Islet precursor cell (in vitro differentiated cells): ENCODE data around the gene FBLN2.
A peak's percentile ranks its signal among the peaks of the same experiment; 100 is the strongest.

Source experiments
- DNase-seq: peaks from one replicate; pipeline ENCODE4 v3.0.0-alpha.2; 2018

FBLN2 gene

DNA sequence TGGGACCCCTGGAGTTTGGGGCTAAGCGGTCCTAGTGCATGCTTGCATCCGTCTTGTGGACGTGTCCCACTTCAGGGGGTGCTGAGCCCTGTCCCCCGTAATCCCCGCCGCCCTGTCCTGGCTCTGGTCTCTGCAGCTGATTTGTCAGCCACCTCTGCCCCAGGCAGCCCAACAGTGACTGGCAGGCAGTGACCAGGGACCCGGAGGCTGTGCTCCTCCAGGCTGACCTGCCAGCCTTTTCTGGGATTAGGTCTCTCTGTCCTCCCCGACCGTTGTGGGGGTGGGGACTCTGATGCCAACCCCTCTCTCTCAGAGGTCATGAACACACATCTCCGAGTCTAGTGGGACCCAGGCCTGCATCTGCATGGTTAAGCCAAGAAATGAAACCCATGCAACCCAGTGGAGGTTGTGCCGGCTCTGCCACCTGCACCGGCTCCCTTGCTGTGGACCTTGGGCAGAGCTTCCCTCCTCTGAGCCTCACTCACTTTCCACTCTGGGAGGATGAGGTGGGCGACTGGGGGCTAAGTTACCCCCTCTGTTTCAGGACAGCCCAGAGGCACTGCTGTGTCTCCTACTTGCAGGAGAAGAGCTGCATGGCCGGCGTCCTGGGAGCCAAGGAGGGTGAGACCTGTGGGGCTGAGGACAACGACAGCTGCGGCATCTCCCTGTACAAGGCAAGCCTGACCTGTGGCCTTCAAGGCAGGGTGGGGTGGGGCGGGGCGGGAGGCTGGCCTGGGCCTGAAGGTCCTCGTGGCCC lies 60.2 kb downstream of the FBLN2 start:
- no peak for DNase-seq

- no peak for DNase-seq
Observed at GRCh38 chr3:13610006-13610570, 61.2 kb downstream of the FBLN2 start.

- no peak for DNase-seq
Observed at GRCh38 chr3:13611221-13611620, 62.3 kb downstream of the FBLN2 start.

GRCh38 chr3:13612829-13613228 lies 63.9 kb downstream of the FBLN2 start:
- no peak for DNase-seq

- DNase-seq: no peak
Observed at GRCh38 chr3:13613343-13614190, 64.6 kb downstream of the FBLN2 start.

DNA sequence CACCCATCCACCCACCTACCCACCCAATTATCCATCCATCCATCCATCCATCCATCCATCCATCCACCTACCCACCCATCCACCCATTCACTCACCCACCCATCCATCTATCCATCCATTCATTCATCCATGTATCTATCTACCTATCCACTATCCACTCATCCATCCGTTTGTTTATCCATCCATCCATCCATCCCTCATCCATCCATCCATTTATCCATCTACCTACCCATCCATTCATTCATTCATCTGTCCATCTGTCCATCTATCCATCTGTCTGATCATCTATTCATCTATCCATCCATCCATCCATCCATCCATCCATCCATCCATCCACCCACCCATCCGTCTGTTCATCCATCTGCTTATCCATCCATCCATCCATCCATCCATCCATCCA lies 65.7 kb downstream of the FBLN2 start:
- no peak for DNase-seq

GRCh38 chr3:13615019-13615528 lies 66.1 kb downstream of the FBLN2 start:
- no peak for DNase-seq

DNA sequence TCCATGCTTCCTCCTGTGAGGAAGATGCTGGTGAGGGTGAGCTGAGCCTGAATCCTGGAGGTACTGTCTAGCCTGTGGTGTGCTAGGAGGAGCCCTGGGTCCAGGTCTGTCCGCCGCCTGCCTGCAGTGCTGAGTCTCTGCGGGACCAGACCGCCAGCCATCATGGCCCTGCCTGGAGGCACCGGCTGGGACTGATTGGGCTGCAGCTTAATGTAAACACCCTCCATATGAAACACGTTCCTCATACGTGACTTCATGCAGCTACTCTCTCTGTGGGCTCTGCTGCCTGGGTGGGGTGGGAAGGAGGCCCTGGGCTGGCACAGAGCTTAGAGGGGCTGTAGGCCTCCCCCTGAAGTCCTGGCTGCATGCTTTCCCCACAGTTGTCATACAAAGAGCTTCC lies 67.4 kb downstream of the FBLN2 start:
- no peak for DNase-seq

DNA sequence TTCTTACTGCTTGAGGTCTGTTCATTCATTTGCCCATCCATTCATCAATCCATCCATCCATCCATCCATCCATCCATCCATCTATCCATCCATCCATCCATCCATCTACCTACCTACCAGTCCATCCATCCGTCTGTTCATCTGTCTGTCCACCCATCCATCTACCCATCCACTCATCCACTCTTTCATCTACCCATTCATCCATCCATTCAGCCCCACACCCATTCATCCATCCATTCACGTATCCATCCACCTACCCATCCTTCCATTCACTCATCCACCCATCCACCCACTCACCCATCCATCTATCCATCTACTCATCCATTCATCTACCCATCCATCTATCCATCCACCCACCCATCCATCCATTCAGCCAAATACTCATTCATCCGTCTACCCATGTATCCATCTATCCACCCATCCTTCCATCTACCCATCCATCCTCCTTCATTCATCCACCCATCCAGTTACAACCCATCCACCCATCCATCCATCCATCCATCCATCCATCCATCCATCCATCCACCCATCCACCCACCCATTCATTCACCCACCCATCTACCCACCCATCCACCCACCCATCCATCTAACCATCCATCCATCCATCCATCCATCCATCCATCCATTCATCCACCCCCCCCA lies 68.3 kb downstream of the FBLN2 start:
- no peak for DNase-seq

DNA sequence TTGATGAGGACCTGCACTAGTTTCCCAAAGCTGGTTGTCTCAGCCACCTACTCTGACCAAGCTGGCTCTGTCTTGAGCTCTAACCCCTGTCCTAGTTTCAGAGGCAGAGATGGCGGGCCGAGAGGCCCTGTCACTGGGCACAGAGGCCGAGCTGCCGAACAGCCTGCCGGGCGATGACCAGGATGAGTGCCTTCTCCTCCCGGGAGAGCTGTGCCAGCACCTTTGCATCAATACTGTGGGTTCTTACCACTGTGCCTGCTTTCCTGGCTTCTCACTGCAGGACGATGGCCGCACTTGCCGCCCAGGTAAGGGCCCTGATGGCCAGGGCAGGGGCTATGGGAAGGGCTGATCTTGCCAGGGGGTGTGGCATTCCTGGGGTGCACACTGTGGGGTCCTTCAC lies 69.1 kb downstream of the FBLN2 start:
- no peak for DNase-seq

DNA sequence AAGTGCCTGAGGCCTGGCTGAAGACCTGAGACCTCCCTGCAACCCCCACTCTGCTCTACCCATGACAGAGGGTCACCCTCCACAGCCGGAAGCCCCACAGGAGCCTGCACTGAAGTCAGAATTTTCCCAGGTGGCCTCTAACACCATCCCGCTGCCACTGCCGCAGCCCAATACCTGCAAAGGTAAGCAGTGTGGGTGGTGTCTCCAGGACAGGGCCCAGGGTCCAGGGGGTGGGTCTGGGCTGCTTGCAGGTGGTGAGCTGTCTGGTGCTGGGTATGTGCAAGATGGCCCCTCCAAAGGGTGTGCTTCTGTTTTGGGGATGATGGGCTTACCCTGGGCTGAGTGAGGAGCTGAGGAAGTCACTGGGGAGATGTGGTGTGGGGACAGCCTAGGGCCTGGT lies 69.9 kb downstream of the FBLN2 start:
- no peak for DNase-seq

DNA sequence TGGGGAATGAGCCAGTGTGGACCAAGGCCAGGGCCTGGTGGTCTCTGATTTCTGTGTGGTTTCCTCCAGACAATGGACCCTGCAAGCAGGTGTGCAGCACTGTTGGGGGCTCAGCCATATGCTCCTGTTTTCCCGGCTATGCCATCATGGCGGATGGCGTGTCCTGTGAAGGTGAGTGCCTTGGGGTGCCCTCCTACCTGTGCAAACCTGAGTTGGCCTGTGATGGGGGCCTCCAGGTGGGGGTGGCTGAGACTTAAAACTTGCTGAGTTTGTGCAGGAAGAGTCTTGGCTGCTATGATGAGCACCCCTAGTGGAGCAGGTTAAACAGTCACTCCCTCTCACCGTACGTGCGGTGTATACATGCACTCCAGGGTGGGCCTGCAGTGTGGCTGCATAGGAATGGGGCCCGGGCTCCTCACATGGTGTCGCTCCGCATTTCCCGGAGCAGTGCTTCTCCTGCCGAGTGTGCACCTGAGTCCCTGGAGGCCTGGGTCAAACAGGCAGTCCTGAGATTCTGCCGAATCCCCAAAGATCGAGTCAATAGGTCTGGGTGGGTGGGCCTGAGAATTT lies 70.8 kb downstream of the FBLN2 start:
- DNase-seq: no peak

- DNase-seq: no peak
Observed at GRCh38 chr3:13620281-13620680, 71.4 kb downstream of the FBLN2 start.

GRCh38 chr3:13620776-13621365 lies 71.9 kb downstream of the FBLN2 start:
- DNase-seq: no peak

GRCh38 chr3:13621381-13622221 lies 72.7 kb downstream of the FBLN2 start:
- DNase-seq: no peak

DNA sequence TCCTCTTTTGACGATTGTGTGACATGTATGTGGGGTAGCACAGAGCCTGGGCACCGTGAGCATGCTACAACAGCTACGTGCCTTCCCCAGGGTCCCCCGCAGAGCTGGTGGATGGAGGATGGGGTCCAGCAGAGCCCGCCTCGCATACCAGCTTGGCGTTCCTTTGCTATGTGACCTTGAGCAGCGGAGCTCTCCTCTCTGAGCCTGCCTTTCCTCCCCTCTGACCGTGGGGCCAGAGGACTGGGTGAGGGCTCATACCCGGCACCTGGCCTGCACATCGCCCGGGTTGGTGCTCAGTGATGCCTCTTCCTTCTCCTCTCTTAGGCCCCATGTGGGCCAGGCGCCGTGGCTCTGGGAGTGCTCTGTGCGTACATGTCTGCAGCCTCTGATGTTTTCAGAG lies 73.4 kb downstream of the FBLN2 start:
- DNase-seq: no peak

GRCh38 chr3:13623101-13623654 lies 74.3 kb downstream of the FBLN2 start:
- peak; percentile 76 for DNase-seq

- no peak for DNase-seq
Observed at GRCh38 chr3:13624021-13624420, 75.1 kb downstream of the FBLN2 start.

- no peak for DNase-seq
Observed at GRCh38 chr3:13624671-13625125, 75.8 kb downstream of the FBLN2 start.

GRCh38 chr3:13626396-13626795 lies 77.5 kb downstream of the FBLN2 start:
- DNase-seq: no peak

GRCh38 chr3:13626915-13627460 lies 78.1 kb downstream of the FBLN2 start:
- DNase-seq: no peak
